Activated CD4-positive, alpha-beta T cell treated with anti-CD3 and anti-CD28 coated beads for 1 hour (primary cell): ENCODE data around the gene ZFYVE28.
A peak's percentile ranks its signal among the peaks of the same experiment; 100 is the strongest.

ENCODE experiments used
- DNase-seq: peaks from one replicate; pipeline ENCODE4 v3.0.0-alpha.2; 2020

ZFYVE28 gene

GRCh38 chr4:2343476-2343875, 75.0 kb downstream of the ZFYVE28 start:
- peak; percentile 1 for DNase-seq

GRCh38 chr4:2341911-2342652, 76.4 kb downstream of the ZFYVE28 start:
- peak; percentile 3 for DNase-seq

GRCh38 chr4:2341261-2341841, 77.1 kb downstream of the ZFYVE28 start:
- DNase-seq, result peak; percentile 7

GRCh38 chr4:2340272-2341061, 78.0 kb downstream of the ZFYVE28 start:
- no peak for DNase-seq

DNA sequence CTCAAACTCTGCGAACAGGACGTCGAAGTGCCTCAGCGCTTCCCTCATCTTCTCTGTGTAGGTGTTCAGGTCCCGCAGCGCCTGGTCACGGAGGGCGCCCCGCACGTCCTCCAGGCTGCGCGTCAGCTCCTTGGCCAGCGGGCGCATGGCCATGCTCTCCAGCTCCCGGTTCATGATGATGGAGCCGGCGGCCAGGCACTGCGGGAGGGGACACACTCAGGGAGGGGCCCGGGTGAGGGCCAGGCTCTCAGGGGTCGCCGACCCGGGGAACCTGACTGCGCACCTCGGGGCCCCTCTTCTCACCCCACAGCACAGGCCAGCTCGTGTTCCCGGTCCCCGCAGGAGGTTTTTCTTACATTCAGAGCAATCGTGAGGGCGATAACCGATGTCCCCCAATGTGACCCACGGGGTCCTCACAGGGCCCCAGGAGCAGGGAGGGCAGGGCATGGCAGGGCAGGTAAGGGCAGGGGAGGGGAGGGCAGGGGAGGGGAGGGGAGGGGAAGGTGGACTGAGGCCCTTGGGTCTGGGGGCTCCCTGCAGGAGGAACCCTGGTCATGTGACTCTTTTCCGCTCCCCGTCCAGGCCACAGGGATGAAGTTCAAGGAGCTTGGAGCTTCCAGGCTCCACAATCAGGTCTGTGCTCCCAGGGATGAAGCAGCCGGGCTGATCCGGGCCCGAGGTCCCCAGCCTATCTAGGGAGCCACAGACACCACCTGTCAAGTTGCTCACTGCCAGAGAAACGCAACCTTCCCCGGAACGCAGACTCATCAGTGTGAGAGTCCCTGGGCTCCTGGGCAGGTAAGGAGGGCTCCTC, 78.8 kb downstream of the ZFYVE28 start:
- peak; percentile 6 for DNase-seq

GRCh38 chr4:2338754-2339457, 79.5 kb downstream of the ZFYVE28 start:
- peak; percentile 2 for DNase-seq

- DNase-seq, result no peak
Measured at GRCh38 chr4:2337896-2338295, 80.5 kb downstream of the ZFYVE28 start.

GRCh38 chr4:2337131-2337723, 81.2 kb downstream of the ZFYVE28 start:
- peak; percentile 3 for DNase-seq

DNA sequence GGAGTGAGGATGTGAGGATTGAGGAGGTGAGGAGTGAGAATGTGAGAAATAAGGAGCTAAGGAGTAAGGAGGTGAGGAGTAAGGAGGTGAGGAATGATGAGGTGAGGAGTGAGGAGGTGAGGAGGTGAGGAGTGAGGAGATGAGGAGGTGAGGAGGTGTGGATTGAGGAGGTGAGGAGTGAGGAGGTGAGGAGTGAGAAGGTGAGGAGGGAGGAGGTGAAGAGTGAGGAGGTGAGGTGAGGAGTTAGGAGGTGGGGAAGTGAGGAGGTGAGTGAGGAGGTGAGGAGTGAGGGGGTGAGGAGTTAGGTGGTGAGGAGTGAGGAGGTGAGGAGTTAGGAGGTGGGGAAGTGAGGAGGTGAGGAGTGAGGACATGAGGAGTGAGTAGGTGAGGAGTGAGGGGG, 81.8 kb downstream of the ZFYVE28 start:
- no peak for DNase-seq

- DNase-seq, result no peak
Measured at GRCh38 chr4:2335729-2336101, 82.7 kb downstream of the ZFYVE28 start.

DNA sequence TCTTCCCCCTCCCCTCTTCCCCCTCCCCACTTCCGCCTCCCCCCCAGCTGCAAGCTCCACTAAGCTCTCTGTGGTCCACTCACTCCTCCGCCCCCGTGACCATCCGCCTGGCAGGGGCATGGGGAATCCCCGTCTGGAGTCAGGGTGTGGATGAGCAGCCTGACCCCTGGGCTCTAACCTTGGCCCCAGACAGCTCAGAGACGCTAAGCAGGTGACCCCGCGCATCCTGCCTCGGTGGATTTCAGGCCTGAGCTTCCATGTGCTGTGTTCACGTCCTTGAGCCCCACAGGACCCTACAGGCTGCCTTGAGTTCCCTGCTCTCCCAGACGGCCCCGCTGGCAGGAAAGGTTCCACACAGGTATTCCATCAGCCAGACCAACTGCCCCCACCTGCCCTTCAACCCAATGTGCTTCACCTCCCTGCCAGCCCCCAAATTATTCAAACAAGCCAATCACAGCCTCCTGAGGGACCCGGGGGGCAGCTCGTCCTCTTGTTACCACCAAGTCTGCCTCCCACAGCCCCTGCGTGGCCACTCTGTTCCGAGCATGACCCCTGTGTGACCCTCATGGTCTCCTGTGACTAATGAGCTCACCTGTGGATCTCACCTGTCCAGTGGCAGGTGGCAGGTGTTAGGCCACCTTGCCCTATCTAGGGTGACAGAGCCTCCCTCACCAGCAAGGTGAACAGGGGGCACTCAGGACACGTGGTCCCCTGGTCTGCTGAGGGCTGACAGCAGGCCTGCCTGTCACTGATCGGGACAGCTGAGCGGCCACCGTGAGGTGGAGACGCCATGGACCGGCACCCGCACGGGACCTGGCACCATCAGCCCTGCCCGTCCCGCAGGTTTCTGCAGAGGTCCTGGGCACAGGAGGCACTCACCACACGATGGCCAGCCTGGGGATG, 83.4 kb downstream of the ZFYVE28 start:
- DNase-seq, result no peak

- no peak for DNase-seq
Measured at GRCh38 chr4:2333916-2334644, 84.4 kb downstream of the ZFYVE28 start.

DNA sequence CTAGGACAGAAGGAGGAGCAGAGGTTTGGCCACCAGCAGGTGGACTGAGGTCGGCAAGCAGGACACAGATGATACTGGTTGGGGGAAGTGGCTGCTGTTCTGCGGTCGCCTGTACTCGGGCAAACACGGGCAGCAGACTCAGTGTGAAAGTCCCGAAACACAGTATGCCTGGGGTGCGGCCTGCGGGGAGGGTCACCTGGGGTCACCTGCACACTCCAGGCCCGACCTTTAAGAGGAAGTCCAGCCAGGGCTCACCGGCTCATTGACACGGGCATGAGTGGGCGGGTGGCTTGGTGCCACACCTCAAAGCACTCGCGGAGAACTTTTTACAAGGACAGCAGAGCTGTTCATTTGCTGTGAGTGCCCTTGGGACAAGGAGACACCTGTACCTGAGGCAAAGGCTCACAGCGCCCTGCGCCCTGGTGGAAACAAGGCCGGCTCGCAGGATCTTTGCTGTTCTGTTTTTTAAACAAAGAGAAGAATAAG, 85.0 kb downstream of the ZFYVE28 start:
- no peak for DNase-seq

- no peak for DNase-seq
Measured at GRCh38 chr4:2332976-2333319, 85.5 kb downstream of the ZFYVE28 start.

- DNase-seq, result no peak
Measured at GRCh38 chr4:2332201-2332975, 86.1 kb downstream of the ZFYVE28 start.

GRCh38 chr4:2331519-2332200, 86.8 kb downstream of the ZFYVE28 start:
- DNase-seq, result no peak

DNA sequence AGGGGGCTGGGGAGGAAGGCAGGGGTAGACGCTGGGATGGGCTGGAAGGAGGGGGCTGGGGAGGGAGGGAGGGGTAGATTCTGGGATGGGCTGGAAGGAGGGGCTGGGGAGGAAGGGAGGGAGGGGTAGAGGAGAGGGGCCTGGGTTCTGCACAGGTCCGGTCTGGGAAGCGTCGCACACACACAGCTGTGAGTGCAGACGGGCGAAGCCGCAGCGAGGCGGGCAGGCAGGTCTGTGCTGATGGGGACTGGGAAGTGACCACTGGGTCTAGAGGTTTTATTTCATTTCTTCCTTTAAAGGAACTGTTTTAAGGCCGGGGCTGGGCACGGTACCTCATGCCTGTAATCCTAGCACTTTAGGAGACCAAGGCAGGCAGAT, 87.4 kb downstream of the ZFYVE28 start:
- DNase-seq, result no peak
